Endothelial cell of umbilical vein (primary cell): Measurements from ENCODE around the gene NRSN1. TPM values are rescaled to one million over a fixed set of nuclear protein-coding genes. Genes with fewer than 3 reads are reported as not detected.

Source experiments
- BruUV-seq: library from RNA; stranded (reverse); fragments of 400-500 nt; replicated peaks from 2 replicates; lab custom pipeline; 2021; lab: Mats Ljungman, UMichigan
- CTCF ChIA-PET: fragments of 300-600, 350-600 bp; sonication (Branson Sonifier 250); formaldehyde crosslinking; loops from one replicate; lab custom pipeline; 2021; ENCODE audit warnings: antibody characterized with exemption, inconsistent platforms; lab: Charles Lee
- POLR2A ChIA-PET: fragments of 300-600, 350-600 bp; sonication (Branson Sonifier 250); formaldehyde crosslinking; loops from one replicate; lab custom pipeline; 2021; ENCODE audit warnings: antibody characterized with exemption, inconsistent platforms; lab: Charles Lee
- DNase-seq: peaks from one replicate; pipeline ENCODE4 v3.0.0-alpha.2; 2011; ENCODE audit warnings: low read depth, low spot score
- FAIRE-seq: peaks from 2 replicates; lab custom pipeline; 2011; peaks lifted over from hg19 to GRCh38; lab: Jason Lieb, UNC
- H2AFZ ChIP-seq: 2 replicates; pipeline ENCODE4 v1.6.0; 2012; ENCODE audit warnings: low read depth, low read length, control low read depth, inconsistent platforms
- H3K27ac ChIP-seq: 2 replicates; pipeline ENCODE4 v1.5.1; 2011; ENCODE audit warnings: low read depth, mild to moderate bottlenecking, control low read depth, low read length, moderate library complexity; ENCODE audit not compliant: insufficient read depth
- H3K27me3 ChIP-seq, 2 experiments: 2 replicates each; pipeline versions ENCODE4 v1.6.0 to v1.6.1; 2011; ENCODE audit warnings: low read length in 2 of 2, mixed read lengths in 1 of 2; ENCODE audit not compliant: control insufficient read depth in 2 of 2, insufficient read depth in 2 of 2
- H3K36me3 ChIP-seq, 2 experiments: 2 replicates in 1 of 2; 3 replicates in 1 of 2; pipeline ENCODE4 v1.5.1; 2011; ENCODE audit warnings: low read length in 2 of 2, mild to moderate bottlenecking in 1 of 2, moderate library complexity in 1 of 2; ENCODE audit not compliant: control insufficient read depth in 2 of 2, insufficient read depth in 2 of 2; ENCODE audit errors: extremely low read depth in 1 of 2
- H3K4me1 ChIP-seq: 3 replicates; pipeline ENCODE4 v1.5.1; 2011; ENCODE audit warnings: mild to moderate bottlenecking, low read length; ENCODE audit not compliant: control insufficient read depth, insufficient read depth; ENCODE audit errors: extremely low read depth
- H3K4me2 ChIP-seq: 2 replicates; pipeline ENCODE4 v1.6.1; 2011; ENCODE audit warnings: low read length, control low read depth, mixed read lengths; ENCODE audit not compliant: insufficient read depth
- H3K4me3 ChIP-seq, 3 experiments: fragments of 200-600 bp in 1 of 3; sonication (generic), shearing (Covaris generic) in 1 of 3; replicated peaks in 1 of 3; 2 replicates each; pipeline ENCODE4 v1.5.1; 2011 to 2016; ENCODE audit warnings: control low read depth in 3 of 3, low read length in 3 of 3, mild to moderate bottlenecking in 2 of 3, inconsistent platforms in 1 of 3, low read depth in 1 of 3, moderate library complexity in 1 of 3; ENCODE audit not compliant: insufficient read depth in 1 of 3
- H3K79me2 ChIP-seq: 2 replicates; pipeline ENCODE4 v1.6.0; 2012; ENCODE audit warnings: low read length, inconsistent platforms; ENCODE audit not compliant: control insufficient read depth, insufficient read depth
- H3K9ac ChIP-seq: replicated peaks from 2 replicates; pipeline ENCODE3; 2011; ENCODE audit warnings: low read length, control low read depth; ENCODE audit not compliant: insufficient read depth; ENCODE audit errors: extremely low read depth
- H3K9me1 ChIP-seq: replicated peaks from 3 replicates; pipeline ENCODE4 v1.6.0; 2011; ENCODE audit warnings: mild to moderate bottlenecking, low read length; ENCODE audit not compliant: control insufficient read depth, insufficient read depth; ENCODE audit errors: extremely low read depth
- H3K9me3 ChIP-seq: replicated peaks from 2 replicates; pipeline ENCODE4 v1.5.1; 2012; ENCODE audit warnings: low read length, inconsistent platforms; ENCODE audit not compliant: control insufficient read depth, insufficient read depth
- H4K20me1 ChIP-seq: replicated peaks from 2 replicates; pipeline ENCODE3; 2011; ENCODE audit warnings: mild to moderate bottlenecking, low read length; ENCODE audit not compliant: control insufficient read depth, insufficient read depth; ENCODE audit errors: extremely low read depth
- GATA2 ChIP-seq: IDR thresholded peaks from 2 replicates; pipeline ENCODE4 v1.7.0; 2011; ENCODE audit warnings: low read depth, mild to moderate bottlenecking, moderate library complexity, mixed read lengths, low read length; ENCODE audit not compliant: insufficient read length, insufficient read depth
- JUN ChIP-seq: IDR thresholded peaks from 2 replicates; pipeline ENCODE4 v1.6.1; 2011; ENCODE audit warnings: borderline replicate concordance, low read depth; ENCODE audit not compliant: insufficient read length, insufficient read depth
- MAX ChIP-seq: IDR thresholded peaks from 2 replicates; pipeline ENCODE4 v1.6.1; 2011; ENCODE audit not compliant: insufficient read depth, insufficient read length
- MYC ChIP-seq: IDR thresholded peaks from one replicate; pipeline ENCODE4 v1.6.1; 2011; ENCODE audit warnings: mild to moderate bottlenecking, low read depth, low read length
- POLR2AphosphoS5 ChIP-seq: IDR thresholded peaks from 2 replicates; pipeline ENCODE4 v1.6.1; 2012; ENCODE audit warnings: low read depth, mild to moderate bottlenecking, control low read depth, low read length, moderate library complexity; ENCODE audit not compliant: insufficient read depth
- dilution Hi-C: fragments of 300-500 bp; cut with MboI; formaldehyde crosslinking; loops from one replicate; pipeline ENCODE4 v1.15.0; 2019; ENCODE audit warnings: low sequenced_read_pairs; ENCODE audit not compliant: extremely low pct_ligation_motif_present
- intact Hi-C: fragments of 100-400 bp; cut with micrococcal nuclease; formaldehyde crosslinking; loops from one replicate; pipeline ENCODE4 v1.10.0; 2022
- polyA plus RNA-seq, 4 experiments: library from polyadenylated mRNA; depleted of rRNA in 3 of 4; stranded (reverse) in 3 of 4; unstranded in 1 of 4; fragments of >200 nt; gene quantifications; 2 replicates each; pipeline versions ENCODE4 v1.2.1 to v1.2.3, GENCODE V29; 2011 to 2012; ENCODE audit warnings: missing spikeins in 1 of 4
- total RNA-seq: library from RNA; stranded (reverse); gene quantifications from 2 replicates; pipeline ENCODE4 v1.2.3, GENCODE V29; 2021
- TF ChIP-seq, protein P1 (sequence below), 2 donors: IDR thresholded peaks; 1 replicate in 1 of 2; 2 replicates in 1 of 2; pipeline ENCODE4 v1.5.1; 2011; ENCODE audit warnings: low read length in 2 of 2, mild to moderate bottlenecking in 2 of 2, moderate library complexity in 2 of 2, control low read depth in 1 of 2, inconsistent platforms in 1 of 2, low read depth in 1 of 2; ENCODE audit not compliant: insufficient read depth in 1 of 2; ENCODE audit errors: extremely low read depth in 1 of 2

The NRSN1 gene
- total and polyA plus RNA-seq, 2 donors (not counting 3 experiments of a cell fraction or from before 2014, with no cell fraction given) = not detected

DNA sequence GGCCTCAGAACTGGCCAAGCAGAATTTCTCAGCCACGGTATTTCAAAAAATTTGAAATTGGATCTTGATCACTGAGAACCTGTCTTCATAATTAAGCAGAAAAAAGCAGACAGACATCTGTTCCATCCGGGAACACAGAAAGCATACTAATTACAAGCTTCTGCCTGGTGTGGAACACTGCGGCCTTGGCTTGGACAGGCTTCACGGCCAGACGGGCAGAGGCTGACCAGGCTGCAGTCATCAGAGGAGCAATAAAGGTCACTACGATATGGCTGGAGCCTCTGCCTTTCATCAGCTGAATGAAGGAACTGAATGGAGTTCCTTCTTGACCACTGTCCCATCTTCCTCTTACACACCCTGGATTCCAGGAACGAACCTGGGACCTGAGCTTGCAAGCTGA is 3.9 kb upstream of the NRSN1 start:
- no peaks in the 10 kb centered on the region for H3K79me2 ChIP-seq
- H3K9me1 ChIP-seq = no peaks in the 10 kb centered on the region
- TF ChIP-seq, protein P1, sequence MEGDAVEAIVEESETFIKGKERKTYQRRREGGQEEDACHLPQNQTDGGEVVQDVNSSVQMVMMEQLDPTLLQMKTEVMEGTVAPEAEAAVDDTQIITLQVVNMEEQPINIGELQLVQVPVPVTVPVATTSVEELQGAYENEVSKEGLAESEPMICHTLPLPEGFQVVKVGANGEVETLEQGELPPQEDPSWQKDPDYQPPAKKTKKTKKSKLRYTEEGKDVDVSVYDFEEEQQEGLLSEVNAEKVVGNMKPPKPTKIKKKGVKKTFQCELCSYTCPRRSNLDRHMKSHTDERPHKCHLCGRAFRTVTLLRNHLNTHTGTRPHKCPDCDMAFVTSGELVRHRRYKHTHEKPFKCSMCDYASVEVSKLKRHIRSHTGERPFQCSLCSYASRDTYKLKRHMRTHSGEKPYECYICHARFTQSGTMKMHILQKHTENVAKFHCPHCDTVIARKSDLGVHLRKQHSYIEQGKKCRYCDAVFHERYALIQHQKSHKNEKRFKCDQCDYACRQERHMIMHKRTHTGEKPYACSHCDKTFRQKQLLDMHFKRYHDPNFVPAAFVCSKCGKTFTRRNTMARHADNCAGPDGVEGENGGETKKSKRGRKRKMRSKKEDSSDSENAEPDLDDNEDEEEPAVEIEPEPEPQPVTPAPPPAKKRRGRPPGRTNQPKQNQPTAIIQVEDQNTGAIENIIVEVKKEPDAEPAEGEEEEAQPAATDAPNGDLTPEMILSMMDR (IDR thresholded peaks at IDR 0.05; ENCODE audit: extremely low read depth in 1 of 2, insufficient read depth in 1 of 2, low read depth in 1 of 2, low read length in 2 of 2) = no peak
- TF ChIP-seq POLR2AphosphoS5 (no peak), MAX (no peak), GATA2 (no peak), JUN (no peak), MYC (no peak)
- no peak overlapping the region for H3K27ac ChIP-seq
- H3K9me3 ChIP-seq = peaks cover 2% of the 10 kb centered on the region
- H2AFZ ChIP-seq = no peak overlapping the region
- H4K20me1 ChIP-seq = no peaks in the 10 kb centered on the region
- no peak overlapping the region for H3K9ac ChIP-seq
- no peaks in the 10 kb centered on the region for H3K4me1 ChIP-seq
- intact Hi-C loops = no loop called here
- DNase-seq = no peak
- POLR2A ChIA-PET = no interaction called here
- dilution Hi-C loops = no loop called here
- H3K4me2 ChIP-seq = no peak overlapping the region
- no peak overlapping the region for H3K4me3 ChIP-seq
- no peak for FAIRE-seq
- CTCF ChIA-PET = no interaction called here
- BruUV-seq = no TSS peak
- no peaks in the 10 kb centered on the region for H3K27me3 ChIP-seq
- no peaks in the 10 kb centered on the region for H3K36me3 ChIP-seq
